A673 (cell line): Measurements from ENCODE around the gene MAML3. TPM values are rescaled to one million over a fixed set of nuclear protein-coding genes. Genes with fewer than 3 reads are reported as not detected.

Experiments used
- BruUV-seq: library from RNA; stranded (reverse); fragments of 400-500 nt; replicated peaks from 2 replicates; lab custom pipeline; 2021; lab: Mats Ljungman, UMichigan
- CTCF ChIA-PET: fragments of 300-600 bp; sonication (Branson Sonifier 250); formaldehyde crosslinking; loops from one replicate; lab custom pipeline; 2022; ENCODE audit warnings: antibody characterized with exemption; lab: Charles Lee
- POLR2A ChIA-PET: fragments of 300-600 bp; sonication (Branson Sonifier 250); formaldehyde crosslinking; loops from one replicate; lab custom pipeline; 2022; ENCODE audit warnings: antibody characterized with exemption; ENCODE audit not compliant: low non-redundant PET; lab: Charles Lee
- DNase-seq: peaks from one replicate; pipeline ENCODE4 v3.0.0-alpha.2; 2015; ENCODE audit warnings: low spot score
- H3K27ac ChIP-seq: fragments of 200-600 bp; sonication (generic); 2 replicates; pipeline ENCODE4 v1.5.1; 2016; ENCODE audit warnings: mixed run types, low read depth, mild to moderate bottlenecking, mixed read lengths, antibody characterized with exemption, low read length; ENCODE audit not compliant: poor library complexity, severe bottlenecking
- H3K27me3 ChIP-seq: fragments of 200-600 bp; sonication (generic); replicated peaks from 2 replicates; pipeline ENCODE4 v1.6.1; 2017; ENCODE audit warnings: mixed run types, low read depth, mild to moderate bottlenecking, mixed read lengths, antibody characterized with exemption, low read length; ENCODE audit not compliant: insufficient read depth, poor library complexity
- H3K36me3 ChIP-seq: fragments of 200-600 bp; sonication (generic); 2 replicates; pipeline ENCODE4 v1.6.1; 2016; ENCODE audit warnings: mixed run types, mild to moderate bottlenecking, mixed read lengths, antibody characterized with exemption, low read length; ENCODE audit not compliant: insufficient read depth, poor library complexity, severe bottlenecking
- H3K4me1 ChIP-seq: fragments of 200-600 bp; sonication (generic); 2 replicates; pipeline ENCODE4 v1.6.1; 2017; ENCODE audit warnings: mixed run types, mild to moderate bottlenecking, mixed read lengths, antibody characterized with exemption, low read length; ENCODE audit not compliant: insufficient read depth, poor library complexity, severe bottlenecking
- H3K4me3 ChIP-seq: fragments of 200-600 bp; sonication (generic); 2 replicates; pipeline ENCODE4 v1.5.1; 2016; ENCODE audit warnings: low read depth, mixed run types, mild to moderate bottlenecking, mixed read lengths, low read length; ENCODE audit not compliant: poor library complexity, severe bottlenecking
- H3K9me3 ChIP-seq: fragments of 200-600 bp; sonication (generic); 2 replicates; pipeline ENCODE4 v1.6.1; 2016; ENCODE audit warnings: mixed run types, low read depth, mild to moderate bottlenecking, mixed read lengths, antibody characterized with exemption, low read length; ENCODE audit not compliant: poor library complexity, severe bottlenecking
- EZH2 ChIP-seq: fragments of 200-600 bp; sonication (generic); IDR thresholded peaks from 2 replicates; pipeline ENCODE4 v1.6.1; 2017; ENCODE audit warnings: borderline replicate concordance, low read depth, mild to moderate bottlenecking, mixed read lengths, antibody characterized with exemption, low read length; ENCODE audit not compliant: poor library complexity, severe bottlenecking
- intact Hi-C: fragments of 100-400 bp; cut with micrococcal nuclease; formaldehyde crosslinking; loops from one replicate; pipeline ENCODE4 v1.10.0; 2022; ENCODE audit not compliant: unreplicated experiment
- total RNA-seq: library from RNA; stranded (reverse); gene quantifications from 2 replicates; pipeline ENCODE4 v1.2.3, GENCODE V29; 2021
- TF ChIP-seq, protein P1 (sequence below): fragments of 300-800, 200-600 bp; sonication (generic); conservative IDR thresholded peaks from 2 replicates; pipeline ENCODE4 v1.5.1; 2017; ENCODE audit warnings: low read depth, mild to moderate bottlenecking, antibody characterized with exemption, low read length, moderate library complexity, mixed read lengths

Gene MAML3
- total RNA-seq, 1 experiment from 2014 or later, result 3.7 TPM

GRCh38 chr4:140012688-140013486 is 141.1 kb downstream of the MAML3 start:
- Histone ChIP-seq H3K4me3 (no peak overlapping the region), H3K4me1 (no peaks in the 10 kb centered on the region), H3K36me3 (no peaks in the 10 kb centered on the region), H3K9me3 (no peaks in the 10 kb centered on the region), H3K27ac (no peak overlapping the region), H3K27me3 (no peaks in the 10 kb centered on the region)
- BruUV-seq, result no TSS peak
- POLR2A ChIA-PET, result no interaction called here
- CTCF ChIA-PET, result interaction anchor here (0.5 to 1.6 kb wide), 6 partner anchors 240 to 347 kb away, joined by 3 to 9 read pairs (median 5); no protein-coding TSS in a partner anchor
- DNase-seq, result peak; percentile 70
- TF ChIP-seq, protein P1, sequence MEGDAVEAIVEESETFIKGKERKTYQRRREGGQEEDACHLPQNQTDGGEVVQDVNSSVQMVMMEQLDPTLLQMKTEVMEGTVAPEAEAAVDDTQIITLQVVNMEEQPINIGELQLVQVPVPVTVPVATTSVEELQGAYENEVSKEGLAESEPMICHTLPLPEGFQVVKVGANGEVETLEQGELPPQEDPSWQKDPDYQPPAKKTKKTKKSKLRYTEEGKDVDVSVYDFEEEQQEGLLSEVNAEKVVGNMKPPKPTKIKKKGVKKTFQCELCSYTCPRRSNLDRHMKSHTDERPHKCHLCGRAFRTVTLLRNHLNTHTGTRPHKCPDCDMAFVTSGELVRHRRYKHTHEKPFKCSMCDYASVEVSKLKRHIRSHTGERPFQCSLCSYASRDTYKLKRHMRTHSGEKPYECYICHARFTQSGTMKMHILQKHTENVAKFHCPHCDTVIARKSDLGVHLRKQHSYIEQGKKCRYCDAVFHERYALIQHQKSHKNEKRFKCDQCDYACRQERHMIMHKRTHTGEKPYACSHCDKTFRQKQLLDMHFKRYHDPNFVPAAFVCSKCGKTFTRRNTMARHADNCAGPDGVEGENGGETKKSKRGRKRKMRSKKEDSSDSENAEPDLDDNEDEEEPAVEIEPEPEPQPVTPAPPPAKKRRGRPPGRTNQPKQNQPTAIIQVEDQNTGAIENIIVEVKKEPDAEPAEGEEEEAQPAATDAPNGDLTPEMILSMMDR, result peak; percentile 77
- TF ChIP-seq EZH2, result no peak
- intact Hi-C loops, result loop anchor here (1.0 to 5.0 kb wide), 5 partner anchors 139 to 346 kb away; partner anchors contain the start of gene MAML3

- BruUV-seq, result no TSS peak
- peaks cover 17% of the 10 kb centered on the region for H3K4me1 ChIP-seq
- peak; percentile 18 for DNase-seq
- intact Hi-C loops, result no loop called here
- no peaks in the 10 kb centered on the region for H3K36me3 ChIP-seq
- H3K27ac ChIP-seq, result no peak overlapping the region
- H3K4me3 ChIP-seq, result no peak overlapping the region
- ChIA-PET POLR2A (no interaction called here), CTCF (no interaction called here)
- TF ChIP-seq EZH2, result no peak
- TF ChIP-seq, protein P1, result no peak
- H3K9me3 ChIP-seq, result no peaks in the 10 kb centered on the region
- no peaks in the 10 kb centered on the region for H3K27me3 ChIP-seq
These were observed 148.3 kb downstream of the MAML3 start for GRCh38 chr4:140005699-140006098.

GRCh38 chr4:140004922-140005627 is 148.9 kb downstream of the MAML3 start:
- Histone ChIP-seq H3K27ac (no peak overlapping the region), H3K9me3 (no peaks in the 10 kb centered on the region), H3K4me1 (peaks cover 17% of the 10 kb centered on the region), H3K27me3 (no peaks in the 10 kb centered on the region), H3K4me3 (peak overlapping the region; percentile 20), H3K36me3 (no peaks in the 10 kb centered on the region)
- DNase-seq, result no peak
- CTCF ChIA-PET, result no interaction called here
- TF ChIP-seq, protein P1, result no peak
- no peak for TF ChIP-seq EZH2
- POLR2A ChIA-PET, result no interaction called here
- intact Hi-C loops, result no loop called here
- no TSS peak for BruUV-seq
